ENCODE measurements around the gene PICK1.

PICK1 gene

DNA sequence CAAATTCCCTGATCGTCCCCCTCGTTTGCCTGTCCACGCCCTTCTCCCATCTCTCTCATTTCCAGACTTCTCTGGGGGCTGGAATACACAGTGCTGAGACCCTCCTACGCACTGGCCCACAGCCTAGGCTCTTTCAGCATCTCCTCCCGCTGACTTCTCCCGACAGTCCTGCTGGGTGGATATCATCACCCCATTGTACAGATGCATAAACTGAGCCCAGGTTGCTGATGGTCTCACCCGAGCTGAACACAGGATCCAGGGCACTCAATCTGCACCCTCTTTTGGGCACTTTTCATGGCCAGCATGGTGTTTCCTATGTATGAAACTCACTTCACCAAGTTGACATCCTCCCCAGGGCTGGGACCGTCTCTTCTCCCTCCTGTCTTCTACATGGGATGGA lies 31.7 kb upstream of the PICK1 start:
- in situ Hi-C loops (cut with HindIII; ENCODE audit: low pct_unique_long_range_greater_than_20kb, low sequenced_read_pairs) = no loop called here
- no peak for DNase-seq (ENCODE audit: low read depth in 1 of 2, low spot score in 1 of 2)
- no peak for TF ChIP-seq JUND (IDR thresholded peaks at IDR 0.05; ENCODE audit: low read depth)

DNA sequence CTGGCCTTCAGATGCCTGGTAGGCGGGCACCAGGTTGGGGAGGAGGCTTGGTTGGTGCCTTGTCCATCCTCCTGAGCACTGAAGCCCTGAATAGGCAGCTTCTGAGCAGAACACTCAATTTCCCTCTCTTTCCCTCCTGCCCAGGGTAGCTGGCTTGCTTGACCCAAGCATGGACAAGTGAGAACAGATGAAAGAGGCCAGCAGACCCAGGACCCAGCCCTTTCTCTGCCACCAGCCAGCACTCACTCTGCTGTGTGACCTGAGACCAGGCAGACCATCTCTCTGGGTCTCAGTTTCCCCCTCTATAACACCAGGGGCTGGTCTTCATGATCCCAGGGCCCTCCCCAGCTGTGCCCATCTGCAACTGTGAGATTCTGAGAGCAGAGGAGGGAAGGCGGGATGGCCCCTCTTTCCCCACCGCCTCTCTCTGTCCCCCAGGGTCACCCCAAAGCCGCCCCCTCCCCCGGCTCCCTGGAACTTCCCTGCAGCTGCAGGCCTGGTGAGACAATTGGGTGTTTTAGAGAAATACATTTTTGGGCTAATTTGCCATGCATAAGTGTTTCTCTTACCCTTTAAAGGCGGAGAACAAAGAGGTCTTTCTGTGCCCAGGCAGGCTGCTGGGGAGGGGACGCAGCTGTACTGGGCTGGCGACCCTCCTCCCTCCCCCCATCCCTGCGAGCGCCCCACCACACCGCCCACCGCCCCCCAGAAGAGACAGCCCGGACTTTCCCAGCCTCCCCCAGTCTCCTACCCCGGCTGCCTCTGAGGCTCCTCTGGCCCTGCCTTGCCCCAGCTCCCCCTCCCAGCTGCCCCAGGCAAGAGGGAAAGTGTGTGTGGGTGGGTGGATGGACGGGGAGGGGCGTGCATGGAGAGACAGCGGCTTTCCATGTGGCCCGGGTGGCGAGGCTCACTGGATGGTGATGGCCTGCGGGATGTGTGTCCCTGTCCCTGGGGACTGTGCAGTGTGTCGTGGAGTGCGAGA lies 30.8 kb upstream of the PICK1 start:
- no peak for DNase-seq (ENCODE audit: low read depth in 1 of 2, low spot score in 1 of 2)
- in situ Hi-C loops (cut with HindIII; ENCODE audit: low pct_unique_long_range_greater_than_20kb, low sequenced_read_pairs) = no loop called here
- TF ChIP-seq JUND (IDR thresholded peaks at IDR 0.05; ENCODE audit: low read depth) = no peak

DNA sequence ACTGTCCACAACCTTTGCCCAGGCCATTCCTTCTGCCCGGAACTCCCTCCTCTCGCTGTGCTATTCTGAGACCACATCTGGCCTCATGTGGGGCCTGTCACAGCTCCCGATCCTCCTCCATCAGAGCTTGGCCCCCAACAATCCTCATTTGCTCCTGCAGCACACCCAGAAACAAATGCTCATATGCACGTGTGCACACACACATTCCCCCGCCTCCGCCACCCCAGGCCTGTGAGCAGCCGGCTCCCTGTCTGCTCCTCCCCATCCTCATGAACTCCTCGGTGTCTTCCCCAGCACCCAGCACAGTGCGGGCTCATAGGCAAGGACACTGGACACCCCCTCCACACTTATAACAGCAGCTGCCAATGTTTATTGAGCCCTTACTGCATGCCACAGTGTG lies 29.7 kb upstream of the PICK1 start:
- in situ Hi-C loops (cut with HindIII; ENCODE audit: low pct_unique_long_range_greater_than_20kb, low sequenced_read_pairs) = no loop called here
- TF ChIP-seq JUND (IDR thresholded peaks at IDR 0.05; ENCODE audit: low read depth) = no peak
- DNase-seq (ENCODE audit: low read depth in 1 of 2, low spot score in 1 of 2) = no peak

- no peak for DNase-seq (ENCODE audit: low read depth in 1 of 2, low spot score in 1 of 2)
- in situ Hi-C loops (cut with HindIII; ENCODE audit: low pct_unique_long_range_greater_than_20kb, low sequenced_read_pairs) = no loop called here
- TF ChIP-seq JUND (IDR thresholded peaks at IDR 0.05; ENCODE audit: low read depth) = no peak
Measured at GRCh38 chr22:38028344-38029130, 28.7 kb upstream of the PICK1 start.

DNA sequence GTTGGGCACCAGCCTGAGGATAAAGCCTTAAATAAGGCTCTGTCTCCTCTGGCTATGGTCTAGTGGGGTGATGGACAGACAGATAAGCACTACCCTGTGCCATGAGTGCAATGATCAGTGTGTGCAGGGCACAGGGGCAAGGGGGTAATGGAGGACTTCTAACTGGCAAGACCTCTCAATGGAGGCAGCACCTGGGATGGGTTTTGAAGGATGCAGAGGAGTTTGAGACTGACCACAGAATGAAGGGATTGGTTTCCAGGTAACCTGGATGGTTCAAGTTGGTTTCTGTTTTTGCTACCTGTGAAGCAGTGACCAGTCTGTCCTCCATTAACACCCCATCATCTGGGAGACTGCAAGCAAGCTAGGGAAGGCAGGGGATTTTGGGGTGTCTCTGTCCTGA lies 27.8 kb upstream of the PICK1 start:
- no peak for TF ChIP-seq JUND (IDR thresholded peaks at IDR 0.05; ENCODE audit: low read depth)
- no peak for DNase-seq (ENCODE audit: low read depth in 1 of 2, low spot score in 1 of 2)
- in situ Hi-C loops (cut with HindIII; ENCODE audit: low pct_unique_long_range_greater_than_20kb, low sequenced_read_pairs) = no loop called here

- no peak for TF ChIP-seq JUND (IDR thresholded peaks at IDR 0.05; ENCODE audit: low read depth)
- no peak for DNase-seq (ENCODE audit: low read depth in 1 of 2, low spot score in 1 of 2)
- in situ Hi-C loops (cut with HindIII; ENCODE audit: low pct_unique_long_range_greater_than_20kb, low sequenced_read_pairs) = no loop called here
Measured at GRCh38 chr22:38029901-38030300, 27.3 kb upstream of the PICK1 start.

DNA sequence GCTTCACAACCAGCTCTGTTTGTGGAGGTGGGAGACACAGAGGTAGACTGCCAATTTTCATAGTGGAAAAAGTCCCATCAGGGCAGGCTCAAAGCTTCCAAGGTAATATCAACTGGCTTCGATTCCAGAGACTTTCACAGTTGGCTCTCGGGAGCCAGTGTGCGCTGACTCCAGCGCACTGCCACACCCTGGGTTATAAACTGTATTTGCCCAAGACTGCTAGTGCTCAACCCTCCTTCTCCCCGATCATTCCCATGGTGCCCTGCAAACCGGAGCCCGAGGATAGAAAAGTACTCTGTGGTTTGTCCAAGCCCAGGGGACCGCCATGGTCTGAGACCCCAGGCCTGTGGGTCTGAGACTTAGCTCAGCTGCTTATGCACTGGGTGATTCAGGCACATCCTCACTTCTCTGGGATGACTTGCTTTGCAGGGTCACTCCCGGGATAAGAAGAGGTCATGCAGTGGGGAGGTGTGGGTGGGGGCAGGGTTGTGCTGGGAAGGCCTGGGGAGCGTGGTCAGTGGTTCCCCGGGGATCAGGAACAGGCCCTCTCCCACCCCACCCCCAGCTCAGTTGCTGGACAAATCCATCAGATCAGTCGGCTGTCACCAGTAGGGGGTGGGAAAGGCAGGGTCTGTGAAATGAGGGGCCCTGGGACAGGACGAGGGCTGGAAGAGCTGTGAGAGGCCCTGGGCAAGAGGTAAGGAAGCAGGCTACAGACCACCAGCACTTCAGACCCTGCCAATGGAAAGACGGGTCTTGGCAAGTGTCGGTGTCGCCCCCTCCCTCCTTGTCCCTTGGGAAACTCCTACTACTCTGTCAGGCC lies 26.7 kb upstream of the PICK1 start:
- no peak for TF ChIP-seq JUND (IDR thresholded peaks at IDR 0.05; ENCODE audit: low read depth)
- no peak for DNase-seq (ENCODE audit: low read depth in 1 of 2, low spot score in 1 of 2)
- in situ Hi-C loops (cut with HindIII; ENCODE audit: low pct_unique_long_range_greater_than_20kb, low sequenced_read_pairs) = no loop called here

GRCh38 chr22:38031491-38031890 lies 25.7 kb upstream of the PICK1 start:
- DNase-seq (ENCODE audit: low read depth in 1 of 2, low spot score in 1 of 2) = no peak
- no peak for TF ChIP-seq JUND (IDR thresholded peaks at IDR 0.05; ENCODE audit: low read depth)
- in situ Hi-C loops (cut with HindIII; ENCODE audit: low pct_unique_long_range_greater_than_20kb, low sequenced_read_pairs) = no loop called here

DNA sequence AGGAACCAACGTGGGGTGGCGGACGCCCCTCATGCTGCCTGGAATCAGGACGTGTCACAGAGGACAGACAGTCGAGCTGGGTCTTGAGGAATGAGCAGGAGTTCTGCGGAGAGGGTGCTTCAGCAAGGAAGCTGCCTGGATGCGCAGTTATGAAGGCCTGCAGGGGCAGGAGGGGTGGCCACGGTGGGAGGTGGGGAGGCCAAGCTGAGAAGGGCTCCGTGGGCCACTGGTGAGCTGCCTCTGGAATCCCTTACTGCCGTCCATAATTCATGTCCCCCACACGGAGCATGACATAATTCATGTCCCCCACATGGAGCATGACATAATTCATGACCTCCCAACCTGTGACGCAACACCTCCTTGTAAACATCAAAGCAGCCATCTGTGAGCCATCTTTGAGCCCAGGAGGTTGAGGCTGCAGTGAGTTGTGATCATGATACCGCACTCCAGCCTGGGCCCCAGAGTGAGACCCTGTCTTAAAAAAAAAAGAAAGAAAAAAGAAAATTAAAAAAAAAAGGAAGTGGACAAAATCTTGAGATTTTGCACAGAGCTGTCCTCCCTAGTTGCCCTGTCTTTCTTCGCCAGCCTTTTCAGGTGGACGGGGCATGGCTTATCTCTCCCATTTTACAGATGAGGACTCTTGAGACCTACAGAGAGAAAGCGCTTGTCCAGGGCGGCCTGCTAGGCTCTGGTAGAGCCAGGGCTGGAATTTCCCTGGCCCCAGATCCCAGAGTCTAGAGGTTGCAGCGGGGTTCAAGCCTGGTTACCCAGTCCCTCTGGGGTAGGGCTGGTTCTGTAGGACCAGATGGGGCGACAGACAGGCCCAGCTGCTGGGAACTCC lies 24.3 kb upstream of the PICK1 start:
- no peak for DNase-seq (ENCODE audit: low read depth in 1 of 2, low spot score in 1 of 2)
- in situ Hi-C loops (cut with HindIII; ENCODE audit: low pct_unique_long_range_greater_than_20kb, low sequenced_read_pairs) = no loop called here

GRCh38 chr22:38033522-38034277 lies 23.5 kb upstream of the PICK1 start:
- TF ChIP-seq JUND (IDR thresholded peaks at IDR 0.05; ENCODE audit: low read depth) = no peak
- in situ Hi-C loops (cut with HindIII; ENCODE audit: low pct_unique_long_range_greater_than_20kb, low sequenced_read_pairs) = no loop called here
- no peak for DNase-seq (ENCODE audit: low read depth in 1 of 2, low spot score in 1 of 2)

More for the DNA sequence above, 24.3 kb upstream of the PICK1 start:
- no peak for TF ChIP-seq JUND (IDR thresholded peaks at IDR 0.05; ENCODE audit: low read depth)

- peak in 1 of 2 experiments; percentile 33 for DNase-seq (ENCODE audit: low read depth in 1 of 2, low spot score in 1 of 2)
- no peak for TF ChIP-seq JUND (IDR thresholded peaks at IDR 0.05; ENCODE audit: low read depth)
- in situ Hi-C loops (cut with HindIII; ENCODE audit: low pct_unique_long_range_greater_than_20kb, low sequenced_read_pairs) = no loop called here
Measured at GRCh38 chr22:38034278-38034882, 22.8 kb upstream of the PICK1 start.
